GM10847 (cell line): Measurements from ENCODE around the gene CTDP1.

Experiments
- POLR2A ChIP-seq: IDR thresholded peaks from 2 replicates; pipeline ENCODE4 v1.6.1; 2011; ENCODE audit not compliant: insufficient read length; ENCODE audit errors: extremely low read depth

Gene CTDP1

DNA sequence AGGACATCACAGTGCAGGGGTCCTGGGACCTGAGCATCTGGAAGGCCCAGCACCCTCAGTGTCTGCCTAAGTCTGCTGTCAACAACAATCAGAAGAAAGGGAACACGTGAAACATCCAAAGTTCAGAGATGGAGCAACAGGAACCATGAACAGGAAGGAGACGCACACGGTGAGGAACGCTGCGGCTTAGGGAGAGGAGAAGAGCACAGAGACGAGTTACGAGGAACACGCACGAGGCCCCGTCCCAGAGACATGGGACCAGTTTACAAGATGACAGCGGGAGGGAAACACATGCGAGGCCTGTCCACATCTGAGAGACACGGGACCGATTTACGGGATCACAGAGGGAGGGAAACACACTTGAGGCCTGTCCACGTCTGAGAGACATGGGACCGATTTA, 115.2 kb downstream of the CTDP1 start:
- no peak for TF ChIP-seq POLR2A

DNA sequence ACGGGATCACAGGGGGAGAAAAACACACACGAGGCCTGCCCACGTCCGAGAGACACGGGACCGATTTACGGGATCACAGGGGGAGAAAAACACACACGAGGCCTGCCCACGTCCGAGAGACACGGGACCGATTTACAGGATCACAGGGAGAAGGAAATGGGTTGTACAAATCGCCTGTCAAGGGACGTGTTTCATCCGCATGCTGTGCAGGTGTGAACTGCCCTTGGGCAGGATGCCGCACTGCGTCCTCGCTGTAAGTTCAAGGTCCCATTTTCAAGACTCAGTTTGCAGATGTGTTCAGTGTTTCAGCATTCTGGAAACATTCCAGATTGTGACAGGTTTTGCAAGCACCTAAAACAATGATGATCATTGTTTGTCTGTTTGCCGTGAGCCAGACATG, 115.8 kb downstream of the CTDP1 start:
- TF ChIP-seq POLR2A = no peak

DNA sequence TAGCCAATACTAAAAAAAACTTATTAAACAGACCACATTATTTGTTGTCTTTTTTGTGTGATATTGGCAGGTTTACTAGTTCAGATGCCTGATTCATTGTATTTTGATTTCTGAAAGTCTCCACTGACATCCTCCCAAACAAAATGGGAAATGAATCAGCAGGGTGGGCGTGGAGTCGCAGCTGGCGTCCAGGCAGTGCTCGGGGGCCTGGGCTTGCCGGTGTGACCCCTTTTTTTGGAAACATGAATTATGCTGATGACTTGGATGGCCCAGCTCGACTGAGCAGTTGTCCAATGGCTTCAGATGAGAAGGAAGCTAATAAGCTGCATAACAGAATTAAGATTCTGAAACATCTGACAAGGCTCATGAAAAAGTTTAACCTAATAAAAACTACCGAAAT, 116.4 kb downstream of the CTDP1 start:
- TF ChIP-seq POLR2A = no peak

DNA sequence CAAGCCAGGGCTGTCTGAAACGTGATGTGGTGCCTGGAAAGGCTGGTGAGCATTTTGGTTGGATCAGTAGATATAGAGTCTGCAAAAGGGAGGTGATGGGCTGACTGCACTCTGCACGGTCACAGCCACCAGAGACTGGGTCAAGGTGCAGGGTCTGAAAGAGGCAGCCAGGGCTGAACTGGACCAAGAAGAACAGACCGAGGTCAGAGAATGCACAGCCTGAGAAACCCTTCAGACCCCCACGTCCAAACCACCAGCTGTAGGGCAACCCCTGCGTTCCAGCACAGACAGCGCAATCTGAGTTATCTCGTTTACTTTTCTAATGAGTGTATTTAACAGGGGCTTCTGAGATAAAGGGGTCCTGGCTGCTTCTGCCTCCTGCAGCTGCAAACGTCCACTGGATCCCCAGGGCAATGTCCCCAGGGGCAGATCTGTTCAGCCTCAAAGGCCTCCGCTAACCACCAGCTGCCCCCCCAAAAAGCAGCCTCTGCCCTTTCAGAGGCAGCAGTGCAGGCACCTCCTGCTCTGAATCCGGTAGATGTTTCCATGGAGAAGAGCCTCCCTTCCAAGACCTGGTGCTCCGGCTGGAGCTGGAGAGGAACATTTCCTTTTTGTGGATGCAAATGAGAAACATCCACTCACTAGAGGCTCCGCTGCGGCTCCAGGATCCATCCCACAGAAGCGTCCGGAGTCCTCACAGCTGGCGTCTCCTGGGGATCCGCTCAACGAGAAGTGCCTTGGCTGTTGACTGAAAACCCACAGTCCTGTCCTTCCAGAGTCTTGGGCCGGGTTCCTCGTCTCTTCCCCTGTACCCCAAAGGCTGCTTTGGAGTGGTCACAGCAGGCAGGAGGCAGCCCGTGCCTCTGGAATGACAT, 117.2 kb downstream of the CTDP1 start:
- TF ChIP-seq POLR2A = no peak

DNA sequence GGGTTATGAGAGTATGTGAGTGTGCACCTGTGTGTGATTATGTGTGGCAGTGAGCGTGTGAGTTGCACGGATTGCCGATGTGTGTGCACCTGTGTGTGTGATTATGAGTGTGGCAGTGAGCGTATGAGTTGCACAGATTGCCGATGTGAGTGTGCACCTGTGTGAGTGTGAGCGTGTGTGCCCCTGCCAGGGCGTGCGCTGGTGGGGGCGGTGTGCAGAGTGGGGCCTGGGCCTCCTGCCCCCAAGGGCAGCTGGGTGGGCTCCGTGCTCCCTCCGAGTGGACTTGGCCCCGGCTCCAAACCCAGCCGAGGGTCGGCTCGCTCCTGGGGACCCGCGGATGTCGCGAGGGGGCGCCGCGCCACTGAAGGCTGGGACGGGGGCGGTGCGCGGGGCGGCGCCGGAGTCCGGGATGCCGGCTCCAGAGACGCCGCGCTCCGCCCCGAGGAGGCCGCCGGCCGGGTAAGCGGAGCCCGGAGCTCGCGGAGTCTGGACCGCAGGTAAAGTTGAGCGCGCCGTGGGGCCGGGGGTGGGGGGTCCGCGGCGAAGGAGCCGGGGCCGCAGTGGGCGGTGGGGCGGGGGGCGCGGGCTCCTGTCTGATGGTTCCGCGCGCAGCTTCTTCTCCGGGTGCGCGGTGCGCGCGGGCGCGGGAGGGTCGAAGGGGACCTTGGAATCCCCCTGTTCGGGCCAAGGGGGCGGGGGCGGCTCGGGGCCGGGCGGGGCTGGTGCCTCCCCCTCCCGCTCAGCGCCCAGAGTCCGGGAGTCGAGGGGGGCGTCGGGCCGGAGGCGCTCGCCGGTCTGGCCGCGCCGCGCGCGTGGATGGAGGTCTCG, 118.1 kb downstream of the CTDP1 start, which contains the start of gene KCNG2:
Gene KCNG2, plus strand, starts transcription at position 421 of the 828 bp plus-strand sequence. CDS start 65,730 bp downstream, outside the sequence.
- no peak for TF ChIP-seq POLR2A

DNA sequence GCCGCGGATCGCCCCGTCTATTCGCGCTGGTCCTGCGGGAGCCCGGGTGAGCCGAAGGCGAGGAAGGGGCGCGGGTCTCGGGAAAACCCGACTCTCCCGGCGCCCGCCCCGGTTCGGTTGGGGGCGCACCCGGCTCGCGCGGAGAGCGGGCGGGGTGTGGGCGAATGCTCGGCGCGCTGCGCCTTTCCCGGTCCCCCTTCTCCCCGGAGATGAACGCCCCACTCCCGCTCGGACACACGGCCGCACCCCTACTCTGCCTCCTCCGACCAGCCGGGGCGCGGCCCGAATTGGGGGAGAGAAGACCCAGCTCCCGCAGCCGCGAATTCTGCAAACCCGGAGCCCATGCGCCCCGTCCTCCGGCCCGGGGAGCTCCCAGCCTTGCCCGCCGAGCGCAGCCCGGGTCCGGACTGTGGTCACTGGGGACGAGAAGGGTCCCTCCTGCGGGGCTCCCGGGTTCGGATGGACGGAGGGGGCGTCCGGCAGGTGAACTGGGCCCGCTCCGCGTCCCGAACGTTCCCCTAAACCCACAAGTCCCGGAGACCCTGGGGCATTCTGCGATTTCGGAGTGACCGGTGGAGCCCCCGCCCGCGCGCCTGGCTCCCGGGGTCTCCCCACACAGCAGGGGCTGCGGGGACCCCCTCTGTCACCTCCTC, 118.9 kb downstream of the CTDP1 start:
- TF ChIP-seq POLR2A = no peak

DNA sequence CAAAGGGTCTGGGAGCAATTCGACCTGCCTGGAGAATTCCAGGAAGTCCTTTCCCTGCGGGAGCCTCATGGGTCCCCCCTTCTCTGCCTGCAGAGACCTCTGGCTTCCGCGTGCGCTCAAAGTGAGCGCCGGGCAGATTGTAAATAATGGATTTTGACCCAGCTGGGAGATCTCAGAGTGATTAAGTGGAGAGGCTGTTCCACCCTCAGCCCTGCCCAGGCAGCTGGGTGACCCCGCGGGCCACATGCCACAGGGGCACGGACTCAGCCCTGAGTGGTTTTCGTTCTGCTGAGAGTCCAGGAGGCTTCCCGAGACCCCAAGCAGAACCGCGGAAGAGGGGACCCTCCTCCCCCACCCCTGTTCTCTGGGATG, 119.4 kb downstream of the CTDP1 start:
- TF ChIP-seq POLR2A = no peak

DNA sequence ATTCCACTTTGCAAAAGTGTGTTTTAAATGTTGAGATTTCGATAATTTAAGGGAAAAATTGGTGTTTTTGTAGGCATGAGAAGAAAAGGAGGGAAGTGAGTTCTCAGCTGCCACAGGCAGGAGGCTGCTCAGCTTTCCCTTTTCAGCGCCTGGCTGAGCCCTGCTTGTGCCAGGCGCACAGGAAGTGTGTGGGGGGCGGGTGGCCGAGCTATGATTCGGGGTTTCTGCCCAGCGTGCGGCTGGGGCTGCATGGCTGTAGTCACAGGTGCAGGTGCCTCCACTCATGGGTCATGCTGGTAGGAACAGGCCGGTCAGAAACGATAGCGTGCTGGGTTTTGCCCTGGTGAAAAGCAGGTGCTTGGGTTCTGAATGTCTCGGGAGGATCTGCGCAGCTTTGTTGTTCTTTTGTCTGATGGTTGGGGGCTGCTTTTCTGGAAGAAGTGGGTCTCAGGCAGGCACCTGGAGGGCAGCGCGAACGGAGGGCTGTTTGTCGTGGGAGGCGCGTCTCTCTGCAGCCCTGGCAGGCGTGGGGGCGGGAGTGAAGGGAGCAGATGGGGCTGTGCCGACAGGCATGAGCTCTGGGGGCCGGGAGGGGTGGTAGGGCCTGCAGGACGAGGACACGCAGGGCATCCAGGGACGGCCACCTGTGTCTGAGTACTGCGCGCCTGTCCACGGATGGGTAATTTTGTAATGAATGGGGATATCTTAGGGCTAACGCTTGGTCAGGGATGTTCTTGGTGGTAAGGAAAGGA, 120.2 kb downstream of the CTDP1 start:
- TF ChIP-seq POLR2A = no peak

DNA sequence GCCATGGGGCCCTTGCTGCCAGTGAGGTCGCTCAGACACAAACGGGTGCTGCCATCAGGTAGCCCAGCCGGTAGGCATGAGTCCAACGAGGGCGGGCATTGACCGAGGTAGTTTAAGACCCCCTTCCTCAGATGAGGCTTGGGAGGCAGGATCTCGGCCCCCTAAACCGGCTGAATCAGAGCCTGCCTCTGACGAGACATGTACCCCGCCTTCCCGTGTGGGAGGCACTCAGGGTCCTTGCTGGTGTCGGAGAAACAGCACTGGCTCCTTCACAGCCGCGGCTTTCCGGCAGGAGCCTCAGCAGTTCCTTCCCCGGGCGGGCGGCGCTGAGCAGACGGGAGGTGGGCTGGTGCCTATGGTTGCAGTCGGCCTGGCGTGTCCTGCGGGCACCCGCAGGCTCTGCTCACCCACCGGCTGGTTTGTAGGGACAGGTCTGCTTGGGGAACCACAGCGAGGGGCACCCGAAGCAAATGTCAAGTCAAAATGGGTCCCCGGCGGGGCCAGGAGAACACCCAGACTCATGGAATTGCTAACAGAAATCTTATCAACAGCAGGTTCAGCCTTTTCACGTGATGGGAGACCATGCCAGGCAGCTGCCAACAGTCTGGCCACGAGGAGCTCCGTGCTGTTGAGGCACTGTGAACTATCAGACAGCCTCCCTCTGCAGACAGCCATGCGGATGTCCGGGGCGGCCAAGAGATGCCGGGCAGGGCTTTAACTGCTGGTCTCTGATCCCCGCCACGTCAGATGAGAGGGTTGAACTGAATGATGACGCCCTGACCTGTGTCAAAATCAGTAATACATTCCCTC, 121.0 kb downstream of the CTDP1 start:
- TF ChIP-seq POLR2A = no peak

DNA sequence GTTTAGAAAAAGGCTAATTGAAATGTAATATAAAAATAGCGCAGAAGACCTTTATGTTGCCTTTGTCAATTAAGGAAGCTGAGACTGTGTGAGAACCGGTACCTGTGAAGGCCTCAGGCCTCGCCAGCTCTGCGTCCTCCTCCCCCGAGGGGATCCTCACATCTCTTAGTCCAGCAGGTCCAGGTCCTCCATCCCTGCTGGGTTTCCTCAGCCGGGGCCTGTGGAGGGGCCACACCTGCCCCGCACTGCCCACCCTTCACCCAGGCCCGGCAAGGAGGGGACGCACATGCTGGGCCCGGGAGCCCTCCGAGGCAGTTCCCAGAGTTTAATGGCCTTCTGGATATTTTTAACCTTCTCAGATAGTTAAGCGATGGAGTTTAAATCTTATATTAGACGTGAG, 121.6 kb downstream of the CTDP1 start:
- TF ChIP-seq POLR2A = no peak

DNA sequence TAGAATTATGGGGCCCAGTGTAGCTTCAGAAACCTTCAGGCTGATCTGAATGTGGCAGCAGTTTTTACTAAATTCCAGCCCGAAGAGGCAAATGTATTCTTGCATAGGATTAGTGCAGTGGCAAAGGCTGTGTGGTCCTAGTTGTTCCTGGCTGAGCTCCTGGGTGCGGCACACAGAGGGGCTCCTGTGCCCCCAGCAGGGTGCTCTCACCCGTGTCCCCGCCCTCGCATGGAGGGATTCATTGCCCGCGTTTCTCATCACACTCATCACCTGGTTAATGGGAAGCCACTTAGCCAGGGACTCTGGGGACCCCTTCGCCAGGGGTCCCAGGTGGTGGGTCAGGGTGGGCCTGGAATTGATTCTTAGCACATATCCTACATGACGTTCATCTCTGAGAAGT, 122.0 kb downstream of the CTDP1 start:
- TF ChIP-seq POLR2A = no peak

DNA sequence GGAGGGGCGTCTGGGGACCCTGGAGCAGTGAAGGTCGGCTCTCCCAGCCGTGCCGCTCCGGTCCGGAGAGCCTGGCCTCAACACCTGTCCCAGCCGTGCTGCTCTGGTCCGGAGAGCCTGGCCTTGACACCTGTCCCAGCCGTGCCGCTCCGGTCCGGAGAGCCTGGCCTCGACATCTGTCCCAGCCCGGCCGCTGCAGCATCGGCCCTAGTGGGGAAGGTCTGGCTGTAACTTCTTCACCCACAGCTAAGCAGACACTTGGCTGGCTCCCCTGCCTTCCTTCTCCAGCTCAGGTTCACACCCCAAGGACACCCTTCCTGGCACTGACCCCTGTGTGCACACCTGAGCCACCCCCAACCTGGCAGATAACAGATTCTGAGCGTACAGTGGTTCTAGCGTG, 122.7 kb downstream of the CTDP1 start:
- no peak for TF ChIP-seq POLR2A

DNA sequence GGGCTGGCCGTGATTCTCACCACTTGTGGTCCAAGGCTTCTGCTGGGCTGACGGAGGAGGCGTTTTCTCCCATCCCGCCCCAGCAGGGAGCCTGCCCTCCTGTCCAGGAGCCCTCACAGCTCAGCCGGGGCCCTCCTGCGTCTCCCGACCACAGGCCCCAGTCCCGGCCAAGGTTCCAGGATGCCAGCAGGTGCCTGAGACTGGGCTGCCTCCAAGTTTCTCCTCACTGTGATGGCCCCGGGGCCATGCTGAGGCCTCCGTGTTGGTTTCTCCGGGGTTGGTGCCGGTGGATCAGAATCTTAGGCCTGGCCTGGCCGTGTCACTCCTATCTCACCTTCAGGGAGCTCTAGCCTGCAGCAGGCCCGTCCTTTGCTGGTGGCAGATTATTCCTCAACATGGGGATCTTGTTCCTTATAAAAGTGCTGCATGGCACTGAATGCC, 124.0 kb downstream of the CTDP1 start:
- no peak for TF ChIP-seq POLR2A
